ENCODE data around the gene TSC2.
A peak's percentile ranks its signal among the peaks of the same experiment; 100 is the strongest.
"Not testable (repeated sequence)": the region's sequence is repeated elsewhere in the genome, so short reads cannot be mapped to it uniquely, and the experiment has no call there.

The TSC2 gene

GRCh38 chr16:2007081-2007836, 40.5 kb upstream of the TSC2 start:
- peak overlapping the region; percentile 80 for H3K27ac ChIP-seq
- TF ChIP-seq, protein P1, sequence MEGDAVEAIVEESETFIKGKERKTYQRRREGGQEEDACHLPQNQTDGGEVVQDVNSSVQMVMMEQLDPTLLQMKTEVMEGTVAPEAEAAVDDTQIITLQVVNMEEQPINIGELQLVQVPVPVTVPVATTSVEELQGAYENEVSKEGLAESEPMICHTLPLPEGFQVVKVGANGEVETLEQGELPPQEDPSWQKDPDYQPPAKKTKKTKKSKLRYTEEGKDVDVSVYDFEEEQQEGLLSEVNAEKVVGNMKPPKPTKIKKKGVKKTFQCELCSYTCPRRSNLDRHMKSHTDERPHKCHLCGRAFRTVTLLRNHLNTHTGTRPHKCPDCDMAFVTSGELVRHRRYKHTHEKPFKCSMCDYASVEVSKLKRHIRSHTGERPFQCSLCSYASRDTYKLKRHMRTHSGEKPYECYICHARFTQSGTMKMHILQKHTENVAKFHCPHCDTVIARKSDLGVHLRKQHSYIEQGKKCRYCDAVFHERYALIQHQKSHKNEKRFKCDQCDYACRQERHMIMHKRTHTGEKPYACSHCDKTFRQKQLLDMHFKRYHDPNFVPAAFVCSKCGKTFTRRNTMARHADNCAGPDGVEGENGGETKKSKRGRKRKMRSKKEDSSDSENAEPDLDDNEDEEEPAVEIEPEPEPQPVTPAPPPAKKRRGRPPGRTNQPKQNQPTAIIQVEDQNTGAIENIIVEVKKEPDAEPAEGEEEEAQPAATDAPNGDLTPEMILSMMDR (conservative IDR thresholded peaks at IDR 0.05), result no peak

DNA sequence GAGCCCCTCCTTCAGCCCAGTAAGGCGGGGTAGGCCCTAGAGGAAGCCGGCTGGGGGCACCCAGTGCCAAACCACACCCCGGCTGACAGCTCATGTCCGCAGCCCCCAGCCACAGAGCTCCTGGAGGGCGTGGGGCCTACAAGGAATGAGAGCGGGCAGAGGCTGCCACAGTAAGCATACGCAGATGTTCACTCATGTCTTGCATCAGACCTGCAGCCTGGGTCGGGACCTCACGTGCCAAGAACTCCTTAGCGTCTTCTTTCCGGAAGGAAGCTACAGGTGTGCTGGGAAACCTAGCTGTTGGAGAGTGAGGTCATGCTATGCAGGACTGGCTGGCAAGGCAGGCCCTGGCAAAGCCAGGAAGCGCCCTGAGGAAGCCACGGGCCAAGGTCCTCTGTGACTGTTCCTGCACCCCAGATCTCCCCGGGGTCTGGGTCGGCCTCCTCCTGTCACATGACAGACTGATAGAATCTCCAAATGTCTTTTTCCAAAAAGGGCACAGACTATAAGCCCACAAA, 39.7 kb upstream of the TSC2 start:
- H3K27ac ChIP-seq, result peak overlapping the region; percentile 80

GRCh38 chr16:2008631-2009163, 39.1 kb upstream of the TSC2 start:
- peak overlapping the region; percentile 80 for H3K27ac ChIP-seq
- TF ChIP-seq, protein P1 (conservative IDR thresholded peaks at IDR 0.05), result no peak

More for the DNA sequence above, 39.7 kb upstream of the TSC2 start:
- TF ChIP-seq, protein P1 (conservative IDR thresholded peaks at IDR 0.05), result no peak

- peak overlapping the region; percentile 80 for H3K27ac ChIP-seq
- TF ChIP-seq, protein P1 (conservative IDR thresholded peaks at IDR 0.05), result no peak
These were observed 38.5 kb upstream of the TSC2 start for GRCh38 chr16:2009164-2009711.

DNA sequence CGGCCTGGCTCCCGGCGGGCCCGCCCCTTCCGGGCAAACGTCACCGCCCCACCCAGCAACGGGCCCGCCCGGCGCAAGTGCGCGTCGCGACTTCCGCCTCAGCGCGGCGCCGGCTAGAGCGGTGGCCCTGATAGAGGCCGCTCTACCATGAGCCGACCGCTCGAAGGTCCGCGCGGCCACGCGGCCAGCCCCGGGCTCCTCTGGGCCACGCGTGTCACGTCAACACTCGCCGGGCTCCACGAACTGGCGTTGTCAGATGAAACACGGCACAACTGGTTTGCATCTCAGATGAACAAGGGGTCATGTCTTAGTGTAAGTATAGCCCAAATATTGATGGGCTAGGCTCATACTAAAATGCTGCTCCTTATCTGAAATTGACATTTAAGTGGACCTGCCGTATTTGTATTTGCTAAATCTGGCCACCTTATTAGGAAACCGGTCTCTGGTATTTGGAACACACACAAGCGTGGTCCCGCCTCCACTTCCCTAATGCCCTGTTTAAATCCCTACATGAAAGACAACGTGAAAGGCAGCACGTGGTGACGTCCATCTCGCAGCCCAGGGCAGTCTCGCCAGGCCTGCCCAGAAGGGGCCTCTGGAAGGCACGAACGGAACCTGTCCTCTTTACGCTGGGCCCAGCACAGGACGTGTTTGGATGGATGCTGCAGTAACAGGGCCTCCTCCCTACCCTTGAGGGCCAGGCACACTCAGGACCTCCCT, 37.8 kb upstream of the TSC2 start, which contains the start of gene ZNF598:
ZNF598 (minus strand) TSS at position 31 of the 720 bp plus-strand sequence.
- peak within 1 kb of the TSS; percentile 80 for H3K27ac ChIP-seq
- TF ChIP-seq, protein P1 (conservative IDR thresholded peaks at IDR 0.05), result no peak

- not testable (repeated sequence) for H3K27ac ChIP-seq
These were observed 36.1 kb upstream of the TSC2 start for GRCh38 chr16:2011726-2012125.

- H3K27ac ChIP-seq, result no peak overlapping the region
- TF ChIP-seq, protein P1 (conservative IDR thresholded peaks at IDR 0.05), result no peak
These were observed 34.3 kb upstream of the TSC2 start for GRCh38 chr16:2013527-2013926.
